IPS-20b (cell line): Measurements from ENCODE around the gene CNIH1.

Experiments used
- H3K27ac ChIP-seq: one replicate; pipeline ENCODE4 v1.5.1; 2013; ENCODE audit warnings: low read length
- H3K27me3 ChIP-seq: 2 replicates; pipeline ENCODE4 v1.6.1; 2013; ENCODE audit warnings: mild to moderate bottlenecking, low read length, inconsistent platforms; ENCODE audit not compliant: insufficient read depth
- H3K36me3 ChIP-seq: 2 replicates; pipeline ENCODE4 v1.6.1; 2013; ENCODE audit warnings: low read depth, mild to moderate bottlenecking, inconsistent platforms, low read length, moderate library complexity; ENCODE audit not compliant: insufficient read depth
- H3K4me1 ChIP-seq: 2 replicates; pipeline ENCODE4 v1.6.1; 2013; ENCODE audit warnings: mild to moderate bottlenecking, control low read depth, inconsistent platforms, low read length, moderate library complexity; ENCODE audit not compliant: insufficient read depth
- H3K4me3 ChIP-seq: 2 replicates; pipeline ENCODE4 v1.5.1; 2013; ENCODE audit warnings: mild to moderate bottlenecking, low read length, inconsistent platforms
- H3K9ac ChIP-seq: 2 replicates; pipeline ENCODE4 v1.6.1; 2013; ENCODE audit warnings: low read depth, mild to moderate bottlenecking, inconsistent platforms, low read length, moderate library complexity
- H3K9me3 ChIP-seq: 2 replicates; pipeline ENCODE4 v1.6.1; 2013; ENCODE audit warnings: mild to moderate bottlenecking, low read depth, low read length, inconsistent platforms; ENCODE audit not compliant: insufficient read depth

CNIH1 gene

GRCh38 chr14:54374117-54374884, 66.9 kb downstream of the CNIH1 start:
- no peak overlapping the region for H3K9ac ChIP-seq
- no peaks in the 10 kb centered on the region for H3K36me3 ChIP-seq
- H3K27ac ChIP-seq, result no peak overlapping the region
- no peaks in the 10 kb centered on the region for H3K27me3 ChIP-seq
- no peak overlapping the region for H3K4me3 ChIP-seq
- no peaks in the 10 kb centered on the region for H3K9me3 ChIP-seq
- peaks cover 16% of the 10 kb centered on the region; the same call in 1 of the 2 replicates for H3K4me1 ChIP-seq
